Mesothelial cell of epicardium (in vitro differentiated cells): ENCODE measurements around the gene DELE1. TPM values are rescaled to one million over a fixed set of nuclear protein-coding genes. Genes with fewer than 3 reads are reported as not detected.

Source experiments
- DNase-seq, 2 experiments: peaks; one replicate each; pipeline ENCODE4 v3.0.0; 2021; ENCODE audit warnings: low spot score in 2 of 2; ENCODE audit not compliant: unreplicated experiment in 2 of 2
- H3K27ac Mint-ChIP-seq: 2 replicates; pipeline ENCODE4 v1.8.0; 2021; ENCODE audit warnings: mixed read lengths
- H3K27me3 Mint-ChIP-seq: 2 replicates; pipeline ENCODE4 v1.8.0; 2021; ENCODE audit warnings: low read depth, mixed read lengths
- H3K36me3 Mint-ChIP-seq: 2 replicates; pipeline ENCODE4 v1.8.0; 2021; ENCODE audit warnings: mixed read lengths
- H3K4me1 Mint-ChIP-seq: 2 replicates; pipeline ENCODE4 v1.8.0; 2021; ENCODE audit warnings: mixed read lengths
- H3K4me3 Mint-ChIP-seq: 2 replicates; pipeline ENCODE4 v1.8.0; 2021; ENCODE audit warnings: mild to moderate bottlenecking, moderate library complexity, mixed read lengths
- H3K9me3 Mint-ChIP-seq: 2 replicates; pipeline ENCODE4 v1.8.0; 2021; ENCODE audit warnings: mixed read lengths
- CTCF ChIP-seq: fragments of 200-600 bp; sonication (generic); IDR thresholded peaks from one replicate; pipeline ENCODE4 v1.5.0; 2021; ENCODE audit warnings: antibody characterized with exemption; ENCODE audit not compliant: unreplicated experiment
- total RNA-seq: library from RNA; stranded (reverse); gene quantifications from 3 replicates; pipeline ENCODE4 v1.2.1, GENCODE V29; 2021

DELE1 gene
- total RNA-seq, 1 donor from 2014 or later, result 91.5 TPM

DNA sequence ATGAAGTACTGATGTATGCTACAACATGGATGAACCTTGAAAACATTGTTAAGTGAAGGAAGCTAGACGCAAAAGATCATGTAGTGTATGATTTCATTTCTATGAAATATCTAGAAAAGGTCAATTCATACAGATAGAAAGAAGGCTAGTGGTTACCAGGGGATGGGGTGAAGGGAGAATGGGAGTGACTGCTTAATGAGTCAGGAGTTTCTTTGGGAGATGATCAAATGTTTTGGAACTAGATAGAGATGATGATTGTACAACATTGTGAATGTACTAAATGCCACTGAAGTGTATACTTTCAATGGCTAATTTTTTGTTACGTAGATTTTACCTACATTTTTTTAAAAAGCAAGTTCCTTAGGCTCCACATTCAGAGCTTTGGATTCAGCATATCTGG, 14.9 kb upstream of the DELE1 start:
- DNase-seq, result no peak
- Mint-ChIP-seq H3K27ac (no peak overlapping the region), H3K4me1 (peaks cover 6% of the 10 kb centered on the region), H3K4me3 (no peak overlapping the region), H3K36me3 (no peaks in the 10 kb centered on the region), H3K9me3 (peaks cover 8% of the 10 kb centered on the region), H3K27me3 (peaks cover 20% of the 10 kb centered on the region)
- no peak for TF ChIP-seq CTCF

GRCh38 chr5:141909212-141909611, 14.5 kb upstream of the DELE1 start:
- H3K4me3 Mint-ChIP-seq, result no peak overlapping the region
- DNase-seq, result no peak
- TF ChIP-seq CTCF, result no peak
- H3K4me1 Mint-ChIP-seq, result peaks cover 8% of the 10 kb centered on the region
- no peaks in the 10 kb centered on the region for H3K36me3 Mint-ChIP-seq
- no peak overlapping the region for H3K27ac Mint-ChIP-seq
- peaks cover 8% of the 10 kb centered on the region for H3K9me3 Mint-ChIP-seq
- H3K27me3 Mint-ChIP-seq, result peaks cover 20% of the 10 kb centered on the region

DNA sequence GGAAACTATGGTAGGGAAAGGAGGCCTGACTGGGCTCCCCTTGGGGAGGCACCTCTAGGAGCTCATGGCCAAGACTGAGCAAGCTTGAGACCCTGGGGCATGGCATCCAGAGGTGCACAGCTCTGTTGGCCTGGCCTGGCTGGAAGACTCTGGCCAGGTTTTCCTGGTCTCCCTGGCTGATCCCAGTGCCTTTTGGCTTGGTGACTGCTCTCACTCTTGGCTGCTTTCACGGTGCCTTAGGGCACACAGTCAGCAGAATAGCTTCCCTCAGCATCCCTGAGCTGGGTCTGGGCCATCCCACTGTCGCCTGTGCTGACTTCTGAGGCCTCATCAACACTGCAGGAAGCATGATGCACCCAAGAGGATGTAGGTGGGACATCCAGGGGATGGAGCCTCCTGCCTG, 13.4 kb upstream of the DELE1 start:
- TF ChIP-seq CTCF, result no peak
- H3K4me1 Mint-ChIP-seq, result peaks cover 8% of the 10 kb centered on the region
- H3K9me3 Mint-ChIP-seq, result peaks cover 8% of the 10 kb centered on the region
- no peak for DNase-seq
- H3K27me3 Mint-ChIP-seq, result peaks cover 26% of the 10 kb centered on the region
- no peak overlapping the region for H3K27ac Mint-ChIP-seq
- H3K4me3 Mint-ChIP-seq, result no peak overlapping the region
- H3K36me3 Mint-ChIP-seq, result no peaks in the 10 kb centered on the region

DNA sequence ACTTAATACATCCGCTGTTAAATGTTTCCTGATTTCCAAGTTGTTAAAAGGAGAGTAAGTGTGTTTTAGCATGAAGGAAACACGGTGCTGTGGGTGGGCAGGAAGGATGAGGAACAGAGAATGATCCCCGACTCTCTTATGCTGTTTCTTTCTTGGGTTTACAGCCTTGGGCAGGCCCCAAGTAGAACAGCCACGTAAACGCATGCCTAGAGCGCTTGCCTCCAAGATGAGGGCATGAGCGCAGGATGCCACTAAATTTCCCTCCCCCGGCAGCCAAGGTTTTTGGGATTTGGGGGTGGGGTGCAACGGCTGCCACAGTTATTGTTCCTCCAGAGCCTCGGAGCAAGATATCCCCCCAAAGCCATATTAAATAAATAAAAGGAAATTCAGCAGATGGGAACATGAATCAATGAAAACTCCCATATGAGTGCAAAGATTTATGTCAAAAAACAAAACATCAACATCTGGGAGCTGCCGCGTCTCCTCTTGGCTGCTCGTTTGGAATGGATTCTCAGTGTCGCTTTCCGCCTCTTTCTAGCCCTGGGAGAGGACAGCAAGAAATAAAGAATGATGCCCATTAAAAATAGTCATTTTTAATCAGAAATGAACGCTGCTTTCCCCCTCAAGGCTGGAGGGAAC, 10.0 kb upstream of the DELE1 start:
- no peaks in the 10 kb centered on the region for H3K36me3 Mint-ChIP-seq
- no peak overlapping the region for H3K27ac Mint-ChIP-seq
- peaks cover 3% of the 10 kb centered on the region for H3K9me3 Mint-ChIP-seq
- H3K27me3 Mint-ChIP-seq, result peaks cover 44% of the 10 kb centered on the region
- no peak for DNase-seq
- H3K4me3 Mint-ChIP-seq, result peak overlapping the region; percentile 55
- no peak for TF ChIP-seq CTCF
- H3K4me1 Mint-ChIP-seq, result peaks cover 8% of the 10 kb centered on the region

- H3K27ac Mint-ChIP-seq, result no peak overlapping the region
- DNase-seq, result peak in 1 of 2 experiments; percentile 62
- peaks cover 8% of the 10 kb centered on the region for H3K4me1 Mint-ChIP-seq
- H3K36me3 Mint-ChIP-seq, result no peaks in the 10 kb centered on the region
- TF ChIP-seq CTCF, result no peak
- H3K4me3 Mint-ChIP-seq, result peak overlapping the region; percentile 55
- H3K9me3 Mint-ChIP-seq, result peaks cover under 1% of the 10 kb centered on the region
- peaks cover 43% of the 10 kb centered on the region for H3K27me3 Mint-ChIP-seq
These were observed 9.4 kb upstream of the DELE1 start for GRCh38 chr5:141914199-141914743.
